Hematopoietic multipotent progenitor cell (in vitro differentiated cells): ENCODE data around the gene STOM. TPM values are rescaled to one million over a fixed set of nuclear protein-coding genes. Genes with fewer than 3 reads are reported as not detected.

Experiments
- DNase-seq, 3 donors: peaks; one replicate each; pipeline ENCODE4 v3.0.0-alpha.2; 2011 to 2015; ENCODE audit warnings: low read depth in 2 of 3, low spot score in 2 of 3
- total RNA-seq: library from RNA; depleted of rRNA; stranded (reverse); fragments of >200 nt; gene quantifications from one replicate; pipeline ENCODE4 v1.2.3, GENCODE V29; 2012

STOM gene
- total RNA-seq, 1 donor, result 88.3 TPM

DNA sequence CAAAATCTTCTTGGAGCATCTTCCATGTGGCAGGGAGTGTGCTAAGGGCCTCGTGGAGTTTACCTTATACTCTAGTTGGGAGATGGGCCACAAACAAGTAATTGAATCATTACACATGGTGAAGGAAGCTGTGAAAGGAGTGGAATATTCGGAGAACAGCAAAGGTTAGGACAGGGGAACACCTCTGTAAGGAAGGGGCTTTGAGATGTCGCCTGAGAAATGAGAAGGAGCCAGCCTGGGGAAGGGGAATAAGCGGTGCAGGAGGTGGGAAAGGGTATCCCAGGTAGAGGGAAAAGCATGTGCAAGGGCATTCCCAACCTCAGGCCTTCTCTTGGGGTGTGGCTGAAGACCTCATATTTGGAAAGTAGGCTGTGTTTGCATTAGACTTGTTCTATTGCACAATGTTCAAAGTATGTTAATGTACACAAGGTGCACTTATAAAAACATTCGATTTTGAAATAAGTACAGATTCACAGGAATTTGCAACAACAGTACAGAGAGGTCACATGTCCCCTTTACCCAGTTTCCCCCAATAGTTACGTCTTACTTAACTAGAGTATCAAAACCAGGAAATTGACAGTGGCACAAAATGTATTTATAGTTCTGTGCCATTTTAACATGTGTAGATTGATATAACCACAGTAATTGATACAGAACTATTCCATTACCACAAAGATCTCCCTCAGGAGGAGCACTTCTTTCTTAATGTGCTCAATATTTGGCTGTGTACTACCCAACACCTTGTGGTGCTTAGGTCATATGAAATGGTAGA, 2.4 kb upstream of the STOM start:
- DNase-seq, result no peak

DNA sequence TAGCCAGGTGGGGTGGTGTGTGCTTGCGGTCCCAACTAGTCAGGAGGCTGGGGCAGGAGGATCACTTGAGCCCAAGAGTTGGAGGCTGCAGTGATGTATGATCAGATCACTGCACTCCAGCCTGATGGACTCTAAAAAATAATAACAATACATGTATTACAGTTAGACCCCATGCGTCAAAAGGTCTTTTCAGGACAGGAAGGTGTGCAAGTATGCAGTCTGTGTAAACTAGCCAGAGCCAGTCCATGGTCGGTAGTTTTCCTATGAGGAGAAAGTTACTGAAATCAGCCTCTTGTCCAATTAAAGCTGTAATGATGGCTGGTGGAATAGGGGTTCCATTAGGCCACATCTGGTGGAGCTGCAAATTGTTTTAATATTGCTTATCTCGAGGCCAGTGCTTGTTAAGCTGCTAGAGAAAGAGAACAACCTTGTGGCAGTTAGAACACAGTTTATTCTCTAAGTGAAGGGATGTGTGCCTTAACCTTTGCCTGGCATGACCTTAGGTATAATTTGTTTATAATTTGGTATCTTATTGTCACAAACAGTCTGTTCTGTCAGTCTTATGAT, 1.5 kb upstream of the STOM start:
- DNase-seq, result no peak

DNA sequence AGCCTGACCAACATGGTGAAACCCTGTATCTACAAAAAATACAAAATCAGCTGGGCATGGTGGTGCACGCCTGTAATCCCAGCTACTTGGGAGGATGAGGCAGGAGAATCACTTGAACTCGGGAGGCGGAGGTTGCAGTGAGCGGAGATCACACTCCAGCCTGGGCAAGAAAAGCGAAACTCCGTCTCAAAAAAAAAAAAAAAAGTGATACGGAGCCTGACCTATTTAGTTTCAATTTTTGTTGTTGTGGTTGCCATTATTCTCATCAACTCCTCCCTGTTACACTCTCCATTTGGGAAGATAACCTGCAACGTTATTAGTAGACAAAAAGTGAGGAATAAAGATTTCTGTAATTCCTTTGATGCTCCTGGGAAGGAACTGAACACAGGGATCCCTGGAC, 1.3 kb downstream of the STOM start:
- peak in 1 of 3 donors; percentile 44 for DNase-seq

DNA sequence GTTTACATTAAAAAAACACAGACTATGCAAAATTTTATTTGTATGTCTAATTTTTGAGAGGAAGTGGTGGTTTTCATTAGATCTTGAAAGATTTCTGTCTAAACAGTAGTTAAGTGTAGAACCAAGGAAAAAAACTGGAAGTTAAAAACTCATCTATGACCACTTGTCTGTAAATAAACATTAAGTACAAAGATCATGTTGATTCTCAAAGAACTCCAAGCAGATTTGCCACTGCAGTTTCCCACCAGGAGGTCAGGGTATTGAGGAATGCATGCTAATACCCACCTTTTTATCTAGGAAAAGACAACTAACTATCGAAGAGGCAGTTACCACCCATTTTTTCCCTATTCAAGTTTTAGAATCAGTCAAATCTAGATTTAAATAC, 1.9 kb downstream of the STOM start:
- DNase-seq, result no peak

DNA sequence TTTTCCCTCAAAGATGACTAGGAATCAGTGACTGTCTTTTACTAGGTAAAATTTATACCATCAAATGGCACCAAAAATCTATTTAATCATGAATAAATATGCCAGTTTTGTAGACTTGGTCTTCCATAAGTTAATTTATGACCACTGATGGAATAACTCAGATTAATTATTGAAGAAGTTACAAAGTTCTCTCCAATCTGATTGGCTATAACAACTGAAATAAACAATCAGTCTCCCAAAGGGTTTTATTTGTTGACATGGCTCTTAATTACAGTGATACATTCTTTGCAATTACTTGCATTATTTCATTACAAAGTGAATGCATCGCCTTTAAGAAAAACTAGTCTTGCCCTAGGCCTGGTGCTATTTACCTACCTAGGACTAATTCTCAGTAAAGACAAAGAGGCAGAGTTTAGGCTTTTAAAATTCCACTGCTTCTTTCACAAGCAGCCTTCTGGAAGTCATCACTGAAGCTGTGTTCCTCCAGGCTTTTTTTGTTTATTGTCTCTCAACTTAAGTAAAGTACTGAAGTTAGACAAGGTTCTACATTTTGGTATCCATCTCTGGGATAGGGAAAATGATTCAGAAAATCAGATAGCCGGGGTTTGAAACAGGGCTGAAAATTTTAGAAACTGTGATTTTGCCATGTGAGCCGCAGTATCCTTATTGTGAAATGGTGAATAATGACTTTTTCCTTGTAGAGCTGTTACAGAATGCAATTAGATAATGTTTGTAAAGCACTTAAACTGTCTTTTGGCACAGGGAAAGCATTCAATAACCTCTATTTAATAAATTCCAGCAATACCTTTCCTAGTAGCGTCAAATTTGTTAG, 2.5 kb downstream of the STOM start:
- no peak for DNase-seq

DNA sequence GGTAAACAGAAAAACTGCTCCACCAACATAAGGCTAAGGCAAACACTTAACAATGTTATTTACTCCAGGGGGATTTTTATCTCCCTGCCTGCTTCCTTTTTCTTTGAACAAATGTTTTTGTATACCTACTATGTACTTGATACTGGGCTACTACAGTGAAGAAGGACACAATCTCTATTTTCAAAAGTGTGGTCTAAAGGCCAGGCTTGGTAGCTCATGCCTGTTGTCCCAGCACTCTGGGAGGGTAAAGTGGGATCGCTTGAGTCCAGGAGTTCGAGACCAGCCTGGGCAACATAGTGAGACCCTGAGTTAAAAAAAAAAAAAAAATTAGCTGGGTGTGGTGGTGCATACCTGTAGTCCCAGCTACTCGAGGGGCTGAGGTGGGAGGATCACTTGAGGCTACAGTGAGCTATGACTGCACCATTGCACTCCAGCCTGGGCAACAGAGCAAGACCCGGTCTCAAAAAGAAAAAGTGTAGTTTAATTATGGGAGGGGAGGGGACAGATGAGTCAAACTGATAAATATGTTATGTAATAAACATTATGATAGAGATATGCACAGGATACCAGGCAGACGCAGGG, 3.3 kb downstream of the STOM start:
- no peak for DNase-seq

DNA sequence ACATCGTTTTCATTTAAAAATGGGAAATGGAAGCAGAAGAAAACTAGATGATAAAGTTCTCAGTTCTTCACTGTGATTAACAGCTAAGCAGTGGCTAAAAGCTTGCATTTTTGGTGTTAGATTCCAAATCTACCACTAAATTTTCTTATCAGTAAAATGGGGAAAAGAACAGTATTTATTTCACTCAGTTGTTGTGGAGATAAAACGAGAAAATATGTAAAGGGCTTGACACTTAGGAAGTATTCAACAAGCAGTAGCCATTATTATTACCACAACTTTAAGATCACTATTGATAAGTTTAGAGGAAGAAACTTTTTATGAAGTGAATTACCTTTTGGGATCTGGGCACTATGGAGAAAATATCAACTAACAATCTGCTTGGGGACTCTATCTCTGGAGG, 4.5 kb downstream of the STOM start:
- peak in 1 of 3 donors; percentile 36 for DNase-seq

DNA sequence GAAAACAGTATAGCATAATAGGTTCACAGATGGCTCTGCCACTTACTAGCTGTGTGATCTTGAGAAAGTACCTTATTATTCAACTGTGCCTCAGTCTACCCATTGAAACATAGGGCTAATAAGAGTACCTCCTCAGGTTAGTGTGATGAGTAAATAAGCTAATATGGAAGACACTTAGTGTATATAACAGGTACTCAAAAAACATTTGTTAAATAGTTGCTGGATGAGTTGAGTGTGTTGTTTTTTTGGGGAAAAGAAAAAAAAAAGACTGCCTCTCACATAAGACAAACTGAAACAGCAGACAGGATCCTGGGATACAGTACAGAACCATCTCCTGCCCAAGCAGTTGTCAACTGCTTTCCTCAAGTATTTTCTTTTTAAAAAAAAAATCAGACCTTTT, 5.2 kb downstream of the STOM start:
- DNase-seq, result no peak

DNA sequence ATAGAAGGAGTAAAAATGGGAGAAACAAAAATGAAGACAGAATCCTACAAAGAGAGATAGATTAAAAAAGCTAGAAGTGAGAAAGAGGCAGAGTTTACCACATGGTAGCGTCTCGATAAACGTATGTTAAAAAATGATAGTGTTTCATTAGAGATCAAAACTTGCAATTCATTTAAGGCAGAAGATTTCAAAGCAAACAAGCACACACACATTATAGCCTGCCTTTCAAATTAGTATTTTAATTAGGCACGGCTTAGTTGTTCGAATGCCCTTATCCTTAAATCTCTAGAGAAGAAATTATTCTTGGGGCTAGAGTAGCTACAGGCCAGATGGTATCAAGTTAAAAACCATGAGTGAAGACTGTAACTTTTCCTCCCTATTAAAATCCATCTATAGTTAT, 6.0 kb downstream of the STOM start:
- DNase-seq, result no peak

DNA sequence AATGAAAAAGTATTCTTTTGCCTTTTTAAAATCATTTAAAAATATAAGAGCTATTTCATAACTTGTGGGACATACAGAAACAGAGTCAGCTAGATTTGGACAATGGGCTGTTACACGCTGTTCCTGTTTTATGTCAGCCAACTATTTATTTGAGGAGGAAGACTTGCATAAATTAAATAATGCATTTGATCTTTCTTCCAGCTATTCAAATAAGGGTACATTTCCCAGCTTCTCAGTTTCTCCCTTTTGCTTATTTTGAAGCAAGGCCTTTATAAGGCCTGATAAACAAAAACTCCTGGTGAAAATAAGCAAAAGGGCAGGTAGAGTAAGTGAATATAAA, 6.5 kb downstream of the STOM start:
- DNase-seq, result no peak

DNA sequence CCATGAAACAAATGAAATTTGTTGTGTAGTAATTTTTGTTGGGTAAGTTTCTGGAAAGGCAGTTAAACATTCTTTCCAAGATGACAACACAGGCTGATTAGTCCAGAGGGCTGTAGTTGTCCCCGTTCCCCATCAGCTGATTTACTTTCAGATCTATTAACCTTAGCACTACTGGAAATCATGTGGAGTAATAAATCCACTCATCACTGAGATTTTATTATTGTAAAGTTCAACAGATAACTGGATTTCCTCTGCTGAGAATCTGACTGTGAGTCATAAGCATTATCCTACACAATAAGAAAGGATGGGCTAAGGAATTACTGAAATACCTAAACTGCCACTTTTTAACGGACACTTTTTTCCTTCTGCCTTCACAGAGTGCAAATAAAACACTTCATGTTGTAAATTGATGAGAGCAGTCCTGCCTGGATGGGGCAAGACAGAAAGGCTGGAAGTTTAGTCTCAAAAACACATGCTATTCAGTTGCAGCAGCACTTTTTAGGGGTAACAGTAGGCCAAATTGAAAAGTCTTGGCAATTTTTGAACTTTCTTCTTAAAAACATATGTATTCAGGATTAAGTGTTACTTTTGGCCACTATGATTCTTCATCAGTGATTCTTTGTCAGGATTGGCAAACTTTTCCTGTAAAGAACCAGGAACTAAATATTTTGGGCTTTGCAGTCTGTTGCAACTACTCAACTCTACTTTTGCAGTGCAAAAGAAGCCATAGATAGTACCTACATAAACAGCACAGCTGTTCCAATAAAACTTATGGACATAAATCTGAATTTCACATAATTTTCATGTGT, 7.0 kb downstream of the STOM start:
- no peak for DNase-seq

DNA sequence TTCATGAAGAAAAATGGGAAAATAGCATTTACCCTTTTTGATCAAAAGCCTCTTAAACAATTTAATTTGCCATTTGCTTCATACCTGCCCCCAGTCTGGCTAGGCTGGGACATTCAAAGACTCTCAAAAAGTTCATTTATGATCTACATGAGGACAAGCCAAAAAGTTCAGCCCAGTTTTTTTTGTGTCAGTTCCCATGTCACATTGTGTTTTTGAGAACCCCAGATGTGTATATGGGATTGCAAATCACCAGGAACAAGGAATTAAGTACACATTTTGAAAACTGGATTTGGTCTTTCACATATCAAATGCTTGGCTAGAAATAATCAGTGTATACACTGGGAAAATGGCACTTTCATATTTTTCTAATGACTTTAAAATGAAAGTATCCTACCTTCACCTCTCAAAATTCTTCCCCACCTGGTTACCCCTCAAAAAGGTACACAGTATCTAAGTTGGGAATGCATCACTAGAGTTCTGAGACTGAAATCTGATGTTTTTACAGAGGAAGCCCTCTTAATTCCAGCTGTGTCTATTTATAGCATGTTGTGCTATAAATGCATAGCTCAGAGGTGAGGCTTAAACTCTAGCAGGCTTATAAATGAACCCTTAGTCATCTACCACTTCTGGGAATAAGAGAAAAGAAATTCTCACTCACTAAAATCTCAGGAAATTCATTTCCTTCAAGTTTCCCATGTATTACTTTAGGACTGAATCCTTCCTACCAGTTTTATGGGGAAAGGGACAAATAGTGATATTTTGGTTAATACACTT, 9.3 kb downstream of the STOM start:
- no peak for DNase-seq

DNA sequence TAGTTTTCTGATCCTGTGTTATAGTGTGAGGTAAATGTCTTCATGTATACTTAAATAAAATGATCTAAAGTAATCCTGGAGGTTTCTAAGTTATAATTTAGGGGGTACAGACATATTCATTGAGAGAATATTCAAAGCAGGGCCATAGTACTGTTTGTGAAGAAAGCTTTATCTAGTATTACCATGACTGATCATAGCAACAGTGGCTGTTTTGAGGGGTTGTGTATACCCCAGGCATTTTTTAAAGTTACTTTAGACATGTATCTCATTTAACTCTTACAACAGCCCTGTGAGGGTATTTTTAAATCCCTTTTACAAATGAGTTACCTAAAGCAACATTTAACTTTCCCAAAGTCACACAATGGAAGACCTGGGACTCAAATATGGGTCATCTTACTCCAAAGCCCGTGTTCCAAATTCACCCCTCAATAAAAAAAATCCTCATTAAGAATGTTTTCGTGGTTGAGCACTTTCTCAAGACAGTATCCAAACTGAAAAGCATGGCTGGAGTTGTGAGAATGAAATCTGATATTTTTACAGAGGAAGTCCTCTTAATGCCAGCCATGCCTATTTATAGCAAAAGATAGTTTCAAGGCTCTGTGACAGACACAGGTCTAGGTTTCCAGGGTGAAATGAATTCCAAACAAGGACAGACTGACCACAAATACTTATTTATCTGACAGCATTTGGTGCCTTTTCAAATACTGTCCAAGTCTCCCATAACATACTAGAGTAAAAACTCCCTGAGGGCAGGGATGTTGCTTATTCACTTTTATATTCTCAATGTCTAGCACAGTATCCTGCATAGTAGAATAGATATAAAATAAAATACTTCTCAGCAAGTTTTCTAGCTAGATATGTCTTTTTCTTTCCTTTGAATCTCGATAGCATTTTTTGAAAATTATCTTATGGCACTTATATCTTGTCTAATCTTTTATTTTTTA, 10.4 kb downstream of the STOM start:
- DNase-seq, result no peak

DNA sequence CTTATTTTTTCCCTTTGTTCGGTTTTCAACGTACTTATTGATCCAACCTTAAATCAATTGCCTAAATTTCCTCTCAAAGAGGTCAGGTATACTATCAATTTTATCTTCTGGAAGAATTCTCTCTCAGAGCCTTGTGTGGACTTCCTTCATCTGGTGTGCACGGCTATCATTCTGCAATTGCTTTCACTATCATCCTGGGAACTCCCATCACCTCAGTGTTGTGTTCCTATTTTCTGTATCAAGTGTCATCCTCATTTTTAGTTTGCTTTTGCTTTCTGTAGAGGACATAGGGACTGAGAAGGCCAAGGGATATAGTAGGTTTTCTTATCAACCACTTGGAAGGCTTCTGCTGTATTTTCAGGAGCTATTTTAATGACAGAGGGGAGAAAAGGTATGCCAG, 11.3 kb downstream of the STOM start:
- DNase-seq, result peak in 1 of 3 donors; percentile 31

DNA sequence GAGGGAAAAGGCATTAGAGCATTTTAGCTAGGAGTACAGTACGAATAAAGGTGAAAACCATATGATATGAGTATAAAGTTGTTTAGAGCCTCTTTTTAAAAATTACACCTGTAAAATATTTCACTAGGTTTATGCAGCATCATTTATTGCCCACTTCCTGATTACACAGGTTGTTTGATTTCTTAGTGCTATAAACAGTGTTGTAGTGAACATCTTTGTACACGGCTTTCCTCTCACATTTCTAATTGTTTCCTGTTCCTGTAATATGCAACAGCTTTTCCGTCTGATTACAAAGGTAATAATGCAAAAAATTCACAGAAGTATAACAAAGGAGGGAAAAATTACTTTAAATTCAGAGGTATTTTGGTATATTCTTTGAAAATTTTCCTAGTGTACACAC, 13.0 kb downstream of the STOM start:
- DNase-seq, result peak in 2 of 3 donors; percentile 48 to 86

DNA sequence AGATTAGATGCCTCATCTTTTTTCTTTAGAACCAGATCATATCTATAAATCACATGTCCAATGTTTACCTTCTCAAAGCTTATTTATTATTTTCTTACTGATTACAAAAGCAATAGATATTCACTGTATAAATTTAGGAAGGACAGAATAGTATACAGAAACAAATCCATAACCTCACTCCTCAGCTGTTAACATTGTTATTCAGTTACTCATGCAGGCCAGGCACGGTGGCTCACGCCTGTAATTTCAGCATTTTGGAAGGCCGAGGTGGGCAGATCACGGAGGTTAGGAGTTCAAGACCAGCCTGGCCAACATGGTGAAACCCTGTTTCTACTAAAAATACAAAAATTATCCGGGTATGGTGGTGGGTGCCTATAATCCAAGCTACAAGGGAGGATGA, 15.3 kb downstream of the STOM start:
- no peak for DNase-seq

DNA sequence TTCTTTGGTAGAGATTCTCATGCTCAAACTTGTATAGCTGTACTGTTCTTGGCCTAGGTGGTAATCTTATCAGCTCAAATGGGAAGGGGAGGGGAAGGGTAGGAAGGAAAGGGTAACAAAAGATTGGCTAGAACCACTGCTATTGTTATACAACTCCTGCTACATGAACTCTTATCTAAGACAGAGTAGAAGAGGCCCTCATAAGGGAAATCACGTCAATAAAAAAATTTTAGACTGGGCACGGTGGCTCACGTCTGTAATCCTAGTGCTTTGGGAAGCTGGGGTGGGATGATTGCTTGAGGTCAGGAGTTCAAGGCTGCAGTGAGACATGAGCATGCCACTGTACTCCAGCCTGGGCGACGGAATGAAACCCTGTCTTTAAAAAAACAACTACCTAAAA, 15.9 kb downstream of the STOM start:
- DNase-seq, result no peak

DNA sequence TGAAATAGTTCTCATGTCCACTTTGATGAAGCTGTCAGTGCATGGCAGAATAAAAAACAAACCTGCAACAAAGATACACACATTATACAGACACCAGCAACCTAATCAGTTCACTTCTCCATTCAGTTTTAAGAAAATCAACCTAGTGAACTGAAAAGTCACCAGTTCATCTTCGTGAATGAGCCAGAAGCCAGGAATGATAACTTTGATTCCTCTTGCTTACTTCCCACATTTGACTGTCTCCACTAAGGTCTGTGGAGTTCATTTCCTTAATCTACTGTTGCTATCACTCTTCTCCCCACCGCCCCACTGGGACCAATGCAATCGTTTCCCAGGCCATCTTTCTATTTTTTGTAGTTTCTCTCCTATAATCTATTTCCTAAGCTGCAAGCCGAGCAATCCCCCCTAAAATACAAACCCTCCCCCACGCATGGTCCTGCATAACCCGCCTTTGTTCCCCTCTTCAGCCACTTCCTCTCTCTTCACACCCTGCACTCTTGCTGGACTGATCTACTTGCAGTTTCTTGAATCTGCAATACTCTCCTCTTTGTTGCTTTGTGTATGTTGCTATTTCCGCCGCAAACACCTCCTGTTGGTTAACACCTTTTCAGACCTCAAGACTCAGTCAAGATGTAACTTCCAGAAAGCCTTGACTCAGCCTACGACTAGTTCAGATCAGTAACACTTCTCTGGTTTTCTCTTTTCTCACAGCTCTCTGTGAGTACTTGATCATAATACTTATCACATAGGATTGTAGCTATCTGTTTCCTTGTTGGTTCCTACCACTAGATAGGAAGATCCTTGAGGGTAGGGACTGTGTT, 16.6 kb downstream of the STOM start:
- DNase-seq, result no peak
